HG03064 (cell line): ENCODE measurements around the gene ARHGAP27.
"Not testable (repeated sequence)": the region's sequence is repeated elsewhere in the genome, so short reads cannot be mapped to it uniquely, and the experiment has no call there.

Source experiments
- ATAC-seq: cut with Tn5 transposase; IDR thresholded peaks from one replicate; pipeline ENCODE4 v1.9.1; 2021; ENCODE audit warnings: low read depth; ENCODE audit not compliant: unreplicated experiment

Gene ARHGAP27

DNA sequence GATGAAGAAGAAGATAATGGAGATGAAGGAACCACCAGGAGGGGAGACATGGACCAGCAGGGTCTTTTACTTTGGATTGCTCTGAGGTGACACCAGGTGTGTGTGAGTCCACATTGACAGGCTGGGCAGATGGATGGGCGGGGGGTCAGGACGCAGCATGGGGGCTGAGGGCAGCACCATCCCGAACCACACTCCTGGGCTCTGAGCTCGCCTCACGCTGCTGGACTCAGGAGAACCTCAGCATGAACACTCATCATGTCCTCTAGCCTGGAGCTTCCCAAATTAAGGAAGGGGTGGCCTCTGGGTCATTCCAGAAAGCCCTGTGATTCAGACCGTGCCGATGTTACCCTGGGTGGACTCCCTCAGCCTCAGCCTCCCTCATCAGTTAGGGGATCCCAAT is 65.5 kb downstream of the ARHGAP27 start:
- no peak for ATAC-seq

- no peak for ATAC-seq
These were observed 66.0 kb downstream of the ARHGAP27 start for GRCh38 chr17:45366691-45367090.

GRCh38 chr17:45366049-45366448 is 66.6 kb downstream of the ARHGAP27 start:
- no peak for ATAC-seq

DNA sequence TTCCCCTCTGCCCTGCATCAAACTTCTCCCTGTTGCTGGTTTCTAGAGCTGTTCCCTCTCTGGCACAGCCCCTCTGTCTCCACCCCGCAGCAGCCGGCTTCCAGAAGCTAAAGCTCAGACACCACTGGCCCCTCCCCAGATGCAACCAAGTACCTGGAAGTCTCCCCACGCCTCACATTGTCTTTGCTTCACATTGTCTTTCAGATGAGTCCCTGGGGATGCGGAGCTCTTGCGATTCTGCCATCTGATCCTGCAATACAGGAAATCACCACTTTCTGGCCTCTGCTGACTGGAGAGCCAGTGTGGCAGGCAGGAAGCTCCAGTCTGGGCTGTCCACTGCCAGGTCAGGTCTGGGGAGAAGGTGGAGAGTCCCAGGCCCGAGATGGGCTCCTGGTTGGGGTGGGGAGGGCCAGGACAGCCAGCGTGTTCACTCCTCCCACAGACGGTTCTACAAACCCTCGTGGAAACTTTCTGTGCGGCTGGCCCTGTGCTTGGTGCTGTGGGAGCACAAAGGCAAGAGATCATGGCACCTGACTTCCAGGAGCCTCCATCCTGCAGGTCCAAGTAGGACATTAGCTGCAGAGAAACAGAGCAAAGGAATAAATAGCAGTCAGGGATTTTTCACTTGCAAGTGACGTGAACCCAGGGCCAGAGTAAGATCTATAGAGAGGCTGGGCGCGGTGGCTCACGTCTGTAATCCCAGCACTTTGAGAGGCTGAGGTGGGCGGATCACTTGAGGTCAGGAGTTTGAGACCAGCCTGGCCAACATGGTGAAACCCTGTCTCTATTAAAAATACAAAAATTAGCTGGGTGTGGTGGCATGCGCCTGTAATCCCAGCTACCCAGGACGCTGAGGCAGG is 67.9 kb downstream of the ARHGAP27 start:
- no peak for ATAC-seq

GRCh38 chr17:45363498-45363897 is 69.2 kb downstream of the ARHGAP27 start:
- no peak for ATAC-seq

GRCh38 chr17:45361976-45362375 is 70.7 kb downstream of the ARHGAP27 start:
- no peak for ATAC-seq

- no peak for ATAC-seq
These were observed 71.2 kb downstream of the ARHGAP27 start for GRCh38 chr17:45361451-45361850.

- no peak for ATAC-seq
These were observed 75.2 kb downstream of the ARHGAP27 start for GRCh38 chr17:45357364-45357997.

DNA sequence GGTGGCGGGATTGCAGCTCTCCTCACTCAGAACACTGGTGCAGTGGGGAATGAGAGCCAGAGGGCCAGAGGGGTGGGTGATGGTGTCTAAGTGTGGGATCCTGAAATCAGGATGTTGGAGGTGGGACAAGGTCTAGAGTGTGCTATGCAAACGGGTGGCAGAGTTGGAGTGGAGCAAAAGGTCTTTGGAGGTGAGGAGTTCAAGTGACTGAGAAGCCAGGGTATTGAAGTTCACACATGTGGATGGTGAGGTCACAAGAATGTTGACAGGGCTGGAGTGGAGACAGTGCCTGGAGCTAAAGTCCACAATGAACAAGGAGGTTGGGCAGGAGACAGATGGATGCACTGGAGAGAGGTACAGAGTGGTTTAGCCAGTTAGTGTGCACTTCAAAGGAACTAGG is 77.6 kb downstream of the ARHGAP27 start:
- no peak for ATAC-seq

- no peak for ATAC-seq
These were observed 79.6 kb downstream of the ARHGAP27 start for GRCh38 chr17:45353043-45353442.

GRCh38 chr17:45351831-45352230 is 80.8 kb downstream of the ARHGAP27 start:
- ATAC-seq = no peak

DNA sequence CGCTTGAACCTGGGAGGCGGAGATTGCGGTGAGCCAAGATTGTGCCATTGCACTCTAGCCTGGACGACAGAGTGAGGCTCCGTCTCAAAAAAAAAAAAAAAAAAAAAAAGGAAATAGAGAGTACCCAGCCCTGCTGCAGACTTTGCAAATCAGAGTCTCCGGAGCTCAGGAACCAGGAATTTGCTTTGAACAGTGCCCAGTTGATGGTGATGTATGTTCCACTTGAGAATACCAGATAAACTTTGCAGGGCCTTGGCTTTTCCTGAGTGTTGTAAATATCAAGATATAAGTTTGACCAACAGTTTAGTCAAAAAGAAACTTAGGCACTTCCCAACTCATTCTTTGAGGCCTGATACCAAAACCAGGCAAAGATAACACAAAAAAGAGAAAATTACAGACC is 85.2 kb downstream of the ARHGAP27 start:
- no peak for ATAC-seq

GRCh38 chr17:45346216-45347015 is 86.3 kb downstream of the ARHGAP27 start:
- no peak for ATAC-seq

DNA sequence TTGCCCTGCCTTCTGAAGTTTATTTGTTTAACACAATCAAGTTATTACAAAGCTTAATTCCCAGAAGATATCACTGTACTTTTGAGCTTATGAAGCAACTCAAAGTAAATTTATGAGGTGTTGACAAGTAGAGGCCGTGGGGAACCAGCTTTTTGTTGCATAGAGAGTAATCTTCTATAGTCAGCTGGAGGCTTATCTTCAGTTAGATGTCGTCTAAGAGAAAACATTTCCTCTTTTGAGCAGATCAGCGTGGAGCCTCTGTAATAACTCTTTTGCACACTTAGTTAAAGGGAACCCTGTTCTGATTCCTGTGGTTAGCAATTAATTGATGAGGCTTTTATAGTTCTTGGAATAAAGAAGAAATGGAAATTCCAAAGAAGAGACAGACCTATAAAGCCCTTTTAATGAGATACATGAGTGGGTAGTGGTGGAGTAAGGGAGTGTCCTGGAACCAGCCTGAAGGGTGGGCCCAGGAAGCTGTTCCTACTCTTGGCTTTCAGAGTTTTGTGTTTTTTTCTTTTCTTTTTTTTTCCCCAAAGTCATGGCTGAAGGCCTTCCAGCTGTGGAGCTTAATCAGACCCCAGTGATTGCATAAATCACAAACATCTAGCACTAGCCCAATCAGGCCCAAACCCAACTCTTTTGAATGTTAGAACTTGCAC is 87.0 kb downstream of the ARHGAP27 start:
- ATAC-seq = no peak

DNA sequence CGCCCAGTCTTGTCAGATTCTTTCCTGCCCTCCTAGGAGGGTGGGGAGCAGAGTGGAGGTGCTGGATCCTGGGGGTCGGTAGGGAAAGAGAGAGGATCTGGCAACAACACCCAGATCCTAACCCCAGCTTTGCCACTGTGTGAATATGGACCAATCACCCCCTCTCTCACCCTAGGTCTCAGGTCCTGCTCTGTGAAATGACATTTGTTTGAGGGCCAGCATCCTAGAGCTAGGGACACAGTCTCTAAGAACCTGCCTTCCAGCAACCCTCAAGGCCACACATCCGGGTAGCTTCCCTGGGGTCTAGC is 87.5 kb downstream of the ARHGAP27 start:
- ATAC-seq = no peak

DNA sequence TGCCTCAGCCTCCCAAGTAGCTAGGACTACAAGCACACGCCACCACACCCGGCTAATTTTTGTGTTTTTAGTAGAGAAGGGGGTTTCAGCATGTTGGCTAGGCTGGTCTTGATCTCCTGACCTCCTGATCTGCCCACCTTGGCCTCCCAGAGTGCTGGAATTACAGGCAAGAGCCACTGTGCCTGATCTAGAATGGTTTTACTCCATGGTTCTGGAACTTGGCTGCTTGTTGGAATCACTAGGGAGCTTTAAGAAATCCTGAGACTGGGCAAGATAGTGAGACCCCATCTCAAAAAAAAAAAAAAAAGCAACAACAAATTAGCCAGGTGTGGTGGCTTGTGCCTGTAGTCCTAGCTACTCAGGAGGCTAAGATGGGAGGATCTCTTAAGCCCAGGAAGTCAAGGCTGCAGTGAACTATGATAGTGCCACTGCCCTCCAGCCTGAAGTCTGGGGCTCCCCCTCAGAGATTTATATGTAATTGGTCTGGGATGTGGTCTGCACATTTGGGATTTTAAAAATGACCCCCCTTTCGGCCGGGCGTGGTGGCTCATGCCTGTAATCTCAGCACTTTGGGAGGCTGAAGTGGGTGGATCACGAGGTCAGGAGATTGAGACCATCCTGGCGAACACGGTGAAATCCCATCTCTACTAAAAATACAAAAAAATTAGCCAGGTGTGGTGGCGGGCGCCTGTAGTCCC is 88.6 kb downstream of the ARHGAP27 start:
- ATAC-seq = not testable (repeated sequence)
